ENCODE data around the gene LAMB1.

Gene LAMB1

DNA sequence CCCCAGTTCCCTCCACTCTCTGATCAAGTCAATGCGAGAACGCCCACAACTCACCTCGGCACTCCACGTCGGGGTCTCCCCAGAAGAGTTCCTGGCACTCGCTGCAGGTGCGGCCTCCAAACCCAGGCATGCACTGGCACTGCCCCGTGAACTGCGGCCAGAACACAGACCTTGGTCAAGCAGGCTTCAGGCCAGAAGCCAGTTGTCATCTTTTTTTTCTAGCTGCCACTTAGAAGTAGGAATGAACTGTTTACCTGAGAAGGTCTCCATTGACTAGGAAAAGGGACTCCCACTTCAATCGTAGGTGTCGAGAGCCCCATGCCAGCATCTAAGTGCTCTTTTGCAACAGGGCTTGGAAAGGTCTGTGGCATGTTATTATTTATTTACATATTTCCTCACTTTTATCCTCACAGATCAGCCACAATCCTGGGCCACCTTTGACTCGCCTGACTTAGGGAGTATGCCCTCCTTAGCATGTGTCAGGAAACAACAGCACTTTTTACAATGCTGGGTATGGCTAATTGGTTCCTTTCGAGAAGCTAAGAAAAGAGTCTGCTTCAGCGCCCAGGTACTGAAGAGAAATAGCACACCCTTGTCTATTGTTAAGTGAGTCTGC lies 51.7 kb downstream of the LAMB1 start:
- Mint-ChIP-seq H3K9me3 (no peaks in the 10 kb centered on the region), H3K4me3 (no peak overlapping the region), H3K4me1 (peaks cover 18% of the 10 kb centered on the region), H3K36me3 (ENCODE audit: low read depth) (peaks cover 85% of the 10 kb centered on the region), H3K27me3 (ENCODE audit: low read depth) (peaks cover 3% of the 10 kb centered on the region), H3K27ac (peak overlapping the region in 1 of 3 experiments; percentile 74)
- TF ChIP-seq, protein P1, sequence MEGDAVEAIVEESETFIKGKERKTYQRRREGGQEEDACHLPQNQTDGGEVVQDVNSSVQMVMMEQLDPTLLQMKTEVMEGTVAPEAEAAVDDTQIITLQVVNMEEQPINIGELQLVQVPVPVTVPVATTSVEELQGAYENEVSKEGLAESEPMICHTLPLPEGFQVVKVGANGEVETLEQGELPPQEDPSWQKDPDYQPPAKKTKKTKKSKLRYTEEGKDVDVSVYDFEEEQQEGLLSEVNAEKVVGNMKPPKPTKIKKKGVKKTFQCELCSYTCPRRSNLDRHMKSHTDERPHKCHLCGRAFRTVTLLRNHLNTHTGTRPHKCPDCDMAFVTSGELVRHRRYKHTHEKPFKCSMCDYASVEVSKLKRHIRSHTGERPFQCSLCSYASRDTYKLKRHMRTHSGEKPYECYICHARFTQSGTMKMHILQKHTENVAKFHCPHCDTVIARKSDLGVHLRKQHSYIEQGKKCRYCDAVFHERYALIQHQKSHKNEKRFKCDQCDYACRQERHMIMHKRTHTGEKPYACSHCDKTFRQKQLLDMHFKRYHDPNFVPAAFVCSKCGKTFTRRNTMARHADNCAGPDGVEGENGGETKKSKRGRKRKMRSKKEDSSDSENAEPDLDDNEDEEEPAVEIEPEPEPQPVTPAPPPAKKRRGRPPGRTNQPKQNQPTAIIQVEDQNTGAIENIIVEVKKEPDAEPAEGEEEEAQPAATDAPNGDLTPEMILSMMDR (IDR thresholded peaks at IDR 0.05; ENCODE audit: unreplicated experiment in 3 of 3): no peak

DNA sequence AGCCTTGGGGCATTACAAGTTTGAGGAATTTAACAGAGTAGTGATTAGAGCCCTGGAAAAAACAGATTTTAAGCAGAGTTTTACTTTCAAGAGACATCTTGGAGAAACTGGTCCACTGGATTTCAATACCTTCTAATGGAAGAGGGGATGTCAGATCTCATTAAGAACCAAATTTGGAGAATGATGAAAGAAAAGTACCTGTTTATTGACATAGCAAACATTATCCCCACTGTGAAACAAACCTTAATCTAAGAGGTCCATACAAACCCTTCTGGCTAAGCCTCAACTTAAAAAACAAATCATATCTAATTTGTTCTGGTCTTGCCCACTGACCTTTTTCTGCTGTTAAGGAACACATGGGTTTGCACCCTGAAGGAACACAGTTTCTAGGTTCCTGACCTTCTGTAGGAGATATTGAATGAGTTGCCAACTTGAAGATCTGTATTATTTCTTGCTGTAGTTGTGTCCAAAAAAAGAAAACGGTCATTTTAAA lies 53.5 kb downstream of the LAMB1 start:
- Mint-ChIP-seq H3K4me3 (no peak overlapping the region), H3K4me1 (peaks cover 35% of the 10 kb centered on the region), H3K36me3 (ENCODE audit: low read depth) (peaks cover 87% of the 10 kb centered on the region), H3K27me3 (ENCODE audit: low read depth) (peaks cover 3% of the 10 kb centered on the region), H3K27ac (peak overlapping the region in 2 of 3 experiments; percentile 26 to 60), H3K9me3 (no peaks in the 10 kb centered on the region)
- TF ChIP-seq, protein P1 (IDR thresholded peaks at IDR 0.05; ENCODE audit: unreplicated experiment in 3 of 3): no peak

DNA sequence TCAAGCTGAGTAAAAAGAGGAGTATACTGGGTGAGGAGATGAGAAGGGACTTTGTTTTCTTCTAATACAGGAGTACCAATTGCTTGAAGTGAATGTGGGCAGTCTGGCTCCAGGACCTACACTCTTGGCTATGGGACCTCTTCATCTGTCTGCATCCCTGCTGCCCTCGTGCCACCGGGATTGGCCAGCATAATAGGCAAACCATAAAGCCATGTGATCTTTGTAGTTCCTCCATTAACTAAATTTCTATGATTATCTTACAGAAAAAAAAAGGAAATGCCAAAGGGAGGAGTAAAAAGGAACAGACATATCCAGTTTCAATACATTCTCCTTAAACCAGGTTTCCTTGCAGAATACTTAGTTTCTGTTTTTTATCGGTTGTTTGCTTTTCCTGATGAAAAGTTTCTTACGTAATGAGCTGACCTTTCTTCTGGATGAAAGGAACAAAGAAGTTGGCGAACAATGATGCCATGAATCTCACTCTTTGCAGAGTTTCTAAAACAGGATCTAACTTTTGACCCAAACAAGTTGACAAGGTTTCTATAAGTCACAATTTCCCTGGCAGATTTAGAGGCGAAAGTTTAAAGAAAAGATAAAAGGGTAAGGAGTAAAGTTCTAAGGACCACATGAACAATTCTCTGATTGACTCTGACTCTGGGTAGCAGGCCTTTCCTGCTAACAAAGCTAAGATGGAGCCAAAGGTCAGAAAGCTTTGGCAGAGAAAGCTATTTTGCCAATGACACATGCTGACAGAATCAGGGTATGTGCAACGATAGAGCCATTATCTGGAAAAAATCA lies 54.1 kb downstream of the LAMB1 start:
- TF ChIP-seq, protein P1 (IDR thresholded peaks at IDR 0.05; ENCODE audit: unreplicated experiment in 3 of 3): no peak
- H3K27ac Mint-ChIP-seq: peak overlapping the region in 2 of 3 experiments; percentile 20 to 60
- no peak overlapping the region for H3K4me3 Mint-ChIP-seq

DNA sequence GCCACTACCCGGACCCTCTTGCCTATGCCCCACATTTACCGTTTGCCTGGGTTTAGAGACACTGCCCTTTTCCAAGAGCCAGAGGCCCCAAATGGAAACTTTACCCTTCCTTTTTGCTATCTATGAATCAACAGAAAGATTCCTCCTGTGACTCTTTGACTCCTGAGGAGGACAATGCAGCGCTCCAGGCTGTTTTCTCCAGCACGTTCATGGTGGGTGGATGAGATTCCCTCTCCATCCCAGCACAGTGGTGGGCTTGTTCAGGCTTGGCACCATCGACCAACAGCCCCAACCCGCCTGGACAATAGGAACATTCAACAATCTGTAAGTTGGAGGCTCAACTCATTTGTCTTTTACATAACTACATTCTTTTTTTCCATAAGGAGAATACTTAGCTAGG lies 56.1 kb downstream of the LAMB1 start:
- TF ChIP-seq, protein P1 (IDR thresholded peaks at IDR 0.05; ENCODE audit: unreplicated experiment in 3 of 3): no peak
- Mint-ChIP-seq H3K27me3 (ENCODE audit: low read depth) (no peaks in the 10 kb centered on the region), H3K27ac (peak overlapping the region in 2 of 3 experiments; percentile 21 to 79), H3K4me3 (no peak overlapping the region), H3K9me3 (no peaks in the 10 kb centered on the region), H3K36me3 (ENCODE audit: low read depth) (peaks cover 93% of the 10 kb centered on the region), H3K4me1 (peaks cover 38% of the 10 kb centered on the region)

More for the DNA sequence above, 54.1 kb downstream of the LAMB1 start:
- Mint-ChIP-seq H3K9me3 (no peaks in the 10 kb centered on the region), H3K36me3 (ENCODE audit: low read depth) (peaks cover 92% of the 10 kb centered on the region), H3K27me3 (ENCODE audit: low read depth) (peaks cover 3% of the 10 kb centered on the region), H3K4me1 (peaks cover 37% of the 10 kb centered on the region)

DNA sequence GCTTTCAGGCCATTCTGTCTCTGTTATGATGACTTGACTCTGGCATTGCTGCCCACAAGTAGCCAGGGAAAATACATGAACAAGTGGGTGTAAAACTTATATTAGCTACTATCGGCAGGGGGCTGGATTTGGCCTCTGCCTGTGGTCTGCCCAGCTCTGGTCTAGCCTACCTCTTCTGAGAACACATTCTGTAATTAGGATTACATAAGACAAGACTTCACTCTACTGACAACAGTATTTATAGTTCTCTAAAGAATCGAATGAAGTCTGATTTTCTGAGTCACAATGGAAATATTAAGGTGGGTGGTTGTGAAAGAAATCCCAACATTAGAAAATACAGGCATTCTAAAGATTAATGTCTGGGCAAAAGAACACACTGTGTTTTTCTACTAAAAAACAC lies 56.5 kb downstream of the LAMB1 start:
- no peaks in the 10 kb centered on the region for H3K9me3 Mint-ChIP-seq
- peaks cover 38% of the 10 kb centered on the region for H3K4me1 Mint-ChIP-seq
- H3K36me3 Mint-ChIP-seq (ENCODE audit: low read depth): peaks cover 89% of the 10 kb centered on the region
- TF ChIP-seq, protein P1 (IDR thresholded peaks at IDR 0.05; ENCODE audit: unreplicated experiment in 3 of 3): no peak
- no peak overlapping the region for H3K4me3 Mint-ChIP-seq
- no peaks in the 10 kb centered on the region for H3K27me3 Mint-ChIP-seq (ENCODE audit: low read depth)
- peak overlapping the region in 2 of 3 experiments; percentile 21 to 79 for H3K27ac Mint-ChIP-seq
